NB4 (cell line): Measurements from ENCODE around the gene CLDN22.

Source experiments
- DNase-seq: peaks from one replicate; pipeline ENCODE4 v3.0.0; 2010; ENCODE audit warnings: low read depth
- H3K4me3 ChIP-seq: one replicate; pipeline ENCODE4 v1.5.1; 2011; ENCODE audit warnings: mild to moderate bottlenecking, low read depth, low read length, moderate library complexity
- MYC ChIP-seq: IDR thresholded peaks from 2 replicates; pipeline ENCODE4 v1.6.1; 2011; ENCODE audit warnings: low read depth, low read length
- POLR2A ChIP-seq: IDR thresholded peaks from 2 replicates; pipeline ENCODE4 v1.6.1; 2011; ENCODE audit warnings: mild to moderate bottlenecking; ENCODE audit not compliant: insufficient read length; ENCODE audit errors: extremely low read depth
- TF ChIP-seq, protein P1 (sequence below): IDR thresholded peaks from 2 replicates; pipeline ENCODE4 v1.6.1; 2011; ENCODE audit warnings: low read depth, low read length
- TF ChIP-seq, protein P2 (sequence below): IDR thresholded peaks from one replicate; pipeline ENCODE4 v1.5.1; 2012; ENCODE audit warnings: low read depth, low read length

Gene CLDN22

DNA sequence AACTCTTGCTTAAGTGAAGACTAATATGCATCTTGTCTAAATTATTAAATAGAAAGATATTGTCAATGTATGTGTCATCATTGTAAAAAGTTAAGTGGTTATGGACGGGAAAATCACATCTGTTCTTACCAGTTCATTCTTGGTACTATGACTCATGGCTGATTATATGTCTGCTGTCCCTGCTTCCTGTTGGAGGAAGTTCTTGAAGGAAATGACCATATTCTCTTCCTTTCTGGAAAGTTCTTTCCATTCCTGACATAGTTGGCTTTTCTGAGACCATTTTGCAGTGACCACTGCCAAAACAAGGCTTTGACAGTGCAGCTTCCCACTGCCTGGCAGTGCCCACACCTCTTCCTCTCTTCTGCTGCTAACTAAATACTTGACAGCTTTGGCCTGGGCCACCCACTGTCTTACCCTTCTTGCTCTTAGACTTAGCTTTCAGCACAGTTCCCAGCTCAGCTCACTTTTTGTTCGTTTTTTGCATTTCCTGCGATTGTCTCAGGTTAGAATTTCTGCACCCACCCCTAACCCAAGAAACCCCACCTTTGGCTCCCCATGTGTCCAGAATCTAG lies 15.4 kb upstream of the CLDN22 start:
- TF ChIP-seq, protein P1, sequence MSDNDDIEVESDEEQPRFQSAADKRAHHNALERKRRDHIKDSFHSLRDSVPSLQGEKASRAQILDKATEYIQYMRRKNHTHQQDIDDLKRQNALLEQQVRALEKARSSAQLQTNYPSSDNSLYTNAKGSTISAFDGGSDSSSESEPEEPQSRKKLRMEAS, result no peak
- TF ChIP-seq POLR2A (no peak), MYC (no peak)
- TF ChIP-seq, protein P2, sequence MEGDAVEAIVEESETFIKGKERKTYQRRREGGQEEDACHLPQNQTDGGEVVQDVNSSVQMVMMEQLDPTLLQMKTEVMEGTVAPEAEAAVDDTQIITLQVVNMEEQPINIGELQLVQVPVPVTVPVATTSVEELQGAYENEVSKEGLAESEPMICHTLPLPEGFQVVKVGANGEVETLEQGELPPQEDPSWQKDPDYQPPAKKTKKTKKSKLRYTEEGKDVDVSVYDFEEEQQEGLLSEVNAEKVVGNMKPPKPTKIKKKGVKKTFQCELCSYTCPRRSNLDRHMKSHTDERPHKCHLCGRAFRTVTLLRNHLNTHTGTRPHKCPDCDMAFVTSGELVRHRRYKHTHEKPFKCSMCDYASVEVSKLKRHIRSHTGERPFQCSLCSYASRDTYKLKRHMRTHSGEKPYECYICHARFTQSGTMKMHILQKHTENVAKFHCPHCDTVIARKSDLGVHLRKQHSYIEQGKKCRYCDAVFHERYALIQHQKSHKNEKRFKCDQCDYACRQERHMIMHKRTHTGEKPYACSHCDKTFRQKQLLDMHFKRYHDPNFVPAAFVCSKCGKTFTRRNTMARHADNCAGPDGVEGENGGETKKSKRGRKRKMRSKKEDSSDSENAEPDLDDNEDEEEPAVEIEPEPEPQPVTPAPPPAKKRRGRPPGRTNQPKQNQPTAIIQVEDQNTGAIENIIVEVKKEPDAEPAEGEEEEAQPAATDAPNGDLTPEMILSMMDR, result no peak
- H3K4me3 ChIP-seq, result no peak overlapping the region
- DNase-seq, result peak; percentile 56

DNA sequence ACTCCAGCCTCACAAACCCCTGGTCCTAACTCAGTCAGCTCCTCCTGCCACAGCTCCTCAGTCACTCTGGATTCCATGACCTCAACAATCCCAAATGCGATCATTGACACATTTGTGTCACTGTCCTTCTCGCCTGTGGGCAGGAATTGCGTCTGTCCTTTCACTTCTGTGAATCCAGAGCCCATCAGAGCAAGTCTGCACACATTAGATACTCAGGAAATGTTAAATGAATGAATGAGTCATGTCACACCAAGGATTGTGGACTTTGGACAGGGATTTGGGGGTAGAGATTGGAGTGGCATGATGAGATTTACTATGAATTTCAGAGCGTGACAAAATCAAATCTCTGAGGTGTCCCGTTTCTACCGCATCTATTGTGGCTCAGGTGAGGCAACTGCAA lies 13.9 kb upstream of the CLDN22 start:
- no peak for DNase-seq
- TF ChIP-seq, protein P2, result no peak
- TF ChIP-seq, protein P1, result no peak
- no peak for TF ChIP-seq MYC
- no peak for TF ChIP-seq POLR2A
- no peak overlapping the region for H3K4me3 ChIP-seq

DNA sequence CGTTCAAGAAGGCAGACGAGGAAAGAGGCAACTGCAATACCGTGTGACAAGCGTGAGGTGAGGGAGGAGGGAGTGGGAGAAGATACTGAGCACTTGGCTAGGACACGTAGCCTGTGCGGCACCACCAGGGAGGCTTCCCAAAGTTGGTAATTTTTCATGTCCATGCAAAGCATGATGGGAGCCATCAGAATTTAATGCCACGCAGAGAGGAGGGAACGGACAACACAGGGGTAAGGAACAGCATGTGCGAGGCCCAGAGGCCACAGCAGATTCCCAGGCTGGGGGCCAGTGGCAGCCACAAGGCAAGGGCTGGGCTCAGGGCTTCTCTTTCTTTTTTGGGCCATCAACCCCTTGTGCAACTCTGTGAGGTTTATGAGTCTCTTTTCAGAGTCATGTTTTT lies 13.1 kb upstream of the CLDN22 start:
- DNase-seq, result no peak
- TF ChIP-seq POLR2A (no peak), MYC (no peak)
- TF ChIP-seq, protein P1, result no peak
- TF ChIP-seq, protein P2, result no peak

DNA sequence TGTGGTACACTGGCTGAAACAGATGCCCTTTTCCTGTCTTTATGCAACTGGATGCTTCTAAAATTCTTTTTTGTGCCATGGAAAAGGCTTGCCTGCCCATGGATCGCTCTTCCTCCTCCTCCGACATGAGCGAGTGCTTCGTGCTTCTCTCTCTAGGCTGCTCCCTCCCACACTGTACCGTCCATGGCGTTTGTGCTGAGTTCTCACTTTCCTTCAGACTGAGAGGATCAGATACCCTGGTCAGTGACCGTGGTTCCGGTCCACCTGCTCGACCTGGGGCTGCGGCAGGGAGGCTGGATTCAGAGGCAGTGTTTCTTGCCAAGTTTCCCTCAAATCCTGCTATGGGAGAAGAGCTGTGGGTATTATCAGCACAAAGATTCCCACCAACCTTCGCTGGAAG lies 12.4 kb upstream of the CLDN22 start:
- no peak for TF ChIP-seq MYC
- TF ChIP-seq, protein P1, result no peak
- TF ChIP-seq, protein P2, result no peak
- TF ChIP-seq POLR2A, result no peak
- H3K4me3 ChIP-seq, result no peak overlapping the region

More for the DNA sequence above, 13.1 kb upstream of the CLDN22 start:
- H3K4me3 ChIP-seq, result no peak overlapping the region

DNA sequence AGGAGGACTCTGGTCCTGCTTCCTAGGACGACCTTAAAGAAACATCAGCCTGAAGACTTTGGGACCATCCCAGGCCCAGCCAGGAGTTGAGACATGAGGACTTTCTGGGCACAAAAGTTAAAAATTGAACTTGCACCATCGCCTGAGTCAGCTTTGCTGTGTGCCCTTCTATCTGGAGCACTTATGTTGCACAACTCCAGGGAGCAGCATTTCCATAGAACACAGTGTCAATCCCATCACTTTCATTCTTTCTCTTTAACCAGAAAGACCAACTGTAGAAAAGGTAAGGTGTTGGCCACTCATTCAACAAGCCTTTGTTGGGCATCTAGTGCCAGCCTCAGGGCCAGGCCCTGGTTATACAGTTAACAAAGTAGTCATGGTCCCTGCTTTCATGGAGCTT lies 10.8 kb upstream of the CLDN22 start:
- H3K4me3 ChIP-seq, result no peak overlapping the region
- no peak for DNase-seq
- TF ChIP-seq, protein P1, result no peak
- TF ChIP-seq, protein P2, result no peak
- TF ChIP-seq MYC, result no peak
- TF ChIP-seq POLR2A, result no peak

More for the DNA sequence above, 12.4 kb upstream of the CLDN22 start:
- DNase-seq, result no peak
